HepG2 (cell line): ENCODE measurements around the gene SLC22A23. TPM values are rescaled to one million over a fixed set of nuclear protein-coding genes. Genes with fewer than 3 reads are reported as not detected.

Experiments
- BCL6 ChIP-seq: IDR thresholded peaks from 2 replicates; pipeline ENCODE4 v1.6.1; 2016; ENCODE audit warnings: missing genetic modification reagents, missing compliant biosample characterization
- FOXJ3 ChIP-seq: sonication (generic); formaldehyde crosslinking; IDR thresholded peaks from 2 replicates; pipeline ENCODE4 v1.4.0; 2020; ENCODE audit warnings: missing genetic modification reagents, mild to moderate bottlenecking, borderline replicate concordance
- GATAD2A ChIP-seq: IDR thresholded peaks from 2 replicates; pipeline ENCODE4 v1.6.1; 2016
- HNF1A ChIP-seq, 2 experiments: sonication (generic) in 1 of 2; formaldehyde crosslinking in 1 of 2; IDR thresholded peaks; 2 replicates each; pipeline versions ENCODE4 v1.4.0 to v1.6.1; 2016 to 2020; ENCODE audit warnings: borderline replicate concordance in 1 of 2, low read depth in 1 of 2, mild to moderate bottlenecking in 1 of 2, missing genetic modification reagents in 1 of 2
- KDM6A ChIP-seq: IDR thresholded peaks from 2 replicates; pipeline ENCODE4 v1.6.1; 2016; ENCODE audit warnings: low read depth
- MED1 ChIP-seq: sonication (generic); formaldehyde crosslinking; IDR thresholded peaks from 2 replicates; pipeline ENCODE4 v1.4.0; 2020; ENCODE audit warnings: missing genetic modification reagents
- PAWR ChIP-seq: sonication (generic); formaldehyde crosslinking; IDR thresholded peaks from 2 replicates; pipeline ENCODE4 v1.4.0; 2020; ENCODE audit warnings: missing genetic modification reagents, mild to moderate bottlenecking, borderline replicate concordance
- POLR2AphosphoS5 ChIP-seq: IDR thresholded peaks from 2 replicates; pipeline ENCODE4 v1.6.1; 2012; ENCODE audit warnings: low read depth, low read length
- SALL1 ChIP-seq: sonication (generic); formaldehyde crosslinking; IDR thresholded peaks from 2 replicates; pipeline ENCODE4 v1.8.0; 2022; ENCODE audit warnings: mild to moderate bottlenecking, missing genetic modification reagents
- SAP130 ChIP-seq: IDR thresholded peaks from 2 replicates; pipeline ENCODE4 v1.6.1; 2016; ENCODE audit warnings: low read depth
- ZNF143 ChIP-seq: sonication (generic); formaldehyde crosslinking; IDR thresholded peaks from 2 replicates; pipeline ENCODE4 v1.4.0; 2020; ENCODE audit warnings: missing genetic modification reagents
- ZNF432 ChIP-seq: sonication (generic); formaldehyde crosslinking; IDR thresholded peaks from 2 replicates; pipeline ENCODE4 v1.5.0; 2020; ENCODE audit warnings: missing genetic modification reagents, mild to moderate bottlenecking, borderline replicate concordance
- ZNF552 ChIP-seq: sonication (generic); formaldehyde crosslinking; IDR thresholded peaks from 2 replicates; pipeline ENCODE4 v1.9.0; 2022; ENCODE audit warnings: missing genetic modification reagents, mild to moderate bottlenecking, borderline replicate concordance
- ZNF615 ChIP-seq: sonication (generic); formaldehyde crosslinking; IDR thresholded peaks from 2 replicates; pipeline ENCODE4 v1.5.0; 2020; ENCODE audit warnings: mild to moderate bottlenecking, missing genetic modification reagents, borderline replicate concordance
- ZNF784 ChIP-seq: sonication (generic); formaldehyde crosslinking; IDR thresholded peaks from 2 replicates; pipeline ENCODE4 v1.5.1; 2020; ENCODE audit warnings: missing genetic modification reagents, mild to moderate bottlenecking, borderline replicate concordance
- polyA plus RNA-seq, 8 experiments: library from polyadenylated mRNA; depleted of rRNA in 3 of 8; stranded (reverse) in 7 of 8; unstranded in 1 of 8; fragments of >200 nt; fragmentation: Illumina TruSeq in 4 of 8; extraction: Trizol in 4 of 8; gene quantifications; 2 replicates each; pipeline versions ENCODE4 v1.2.1 to v1.2.3, GENCODE V29; 2011 to 2016; ENCODE audit warnings: low read depth in 4 of 8, missing spikeins in 1 of 8, mixed read lengths in 1 of 8; ENCODE audit not compliant: insufficient read depth in 1 of 8
- total RNA-seq, 5 experiments: library from RNA; depleted of rRNA; stranded (reverse); fragments of >200 nt; fragmentation: Illumina TruSeq; extraction: Trizol; gene quantifications; 2 replicates each; pipeline ENCODE4 v1.2.3, GENCODE V29; 2016; ENCODE audit warnings: low read depth in 1 of 5
- TF ChIP-seq, protein P1 (sequence below): sonication (generic); formaldehyde crosslinking; IDR thresholded peaks from 2 replicates; pipeline ENCODE4 v1.9.0; 2022; ENCODE audit warnings: low read depth, missing genetic modification reagents
- TF ChIP-seq, protein P2 (sequence below): IDR thresholded peaks from 2 replicates; pipeline ENCODE4 v1.4.0; 2020; ENCODE audit warnings: mild to moderate bottlenecking, missing genetic modification reagents
- TF ChIP-seq, protein P3 (sequence below): sonication (generic); formaldehyde crosslinking; IDR thresholded peaks from 2 replicates; pipeline ENCODE4 v1.8.1; 2023; ENCODE audit warnings: mild to moderate bottlenecking, missing genetic modification reagents

Gene SLC22A23
- total and polyA plus RNA-seq, 2 of the 13 experiments (the other 11 are each of a cell fraction or from before 2014, with no cell fraction given): 11.8 to 17.5 TPM

- TF ChIP-seq, protein P1, sequence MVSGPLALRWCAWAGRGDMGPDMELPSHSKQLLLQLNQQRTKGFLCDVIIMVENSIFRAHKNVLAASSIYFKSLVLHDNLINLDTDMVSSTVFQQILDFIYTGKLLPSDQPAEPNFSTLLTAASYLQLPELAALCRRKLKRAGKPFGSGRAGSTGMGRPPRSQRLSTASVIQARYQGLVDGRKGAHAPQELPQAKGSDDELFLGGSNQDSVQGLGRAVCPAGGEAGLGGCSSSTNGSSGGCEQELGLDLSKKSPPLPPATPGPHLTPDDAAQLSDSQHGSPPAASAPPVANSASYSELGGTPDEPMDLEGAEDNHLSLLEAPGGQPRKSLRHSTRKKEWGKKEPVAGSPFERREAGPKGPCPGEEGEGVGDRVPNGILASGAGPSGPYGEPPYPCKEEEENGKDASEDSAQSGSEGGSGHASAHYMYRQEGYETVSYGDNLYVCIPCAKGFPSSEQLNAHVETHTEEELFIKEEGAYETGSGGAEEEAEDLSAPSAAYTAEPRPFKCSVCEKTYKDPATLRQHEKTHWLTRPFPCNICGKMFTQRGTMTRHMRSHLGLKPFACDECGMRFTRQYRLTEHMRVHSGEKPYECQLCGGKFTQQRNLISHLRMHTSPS (CRISPR knock-in tag): peak; percentile 83; the same call in 1 of the 2 replicates
- TF ChIP-seq FOXJ3 (CRISPR knock-in tag): 0 out of 2 replicates have a peak, but pooled peaks have one; percentile 39
- TF ChIP-seq ZNF552 (CRISPR knock-in tag): no peak
- peak; percentile 55 for TF ChIP-seq GATAD2A (CRISPR knock-in tag)
- TF ChIP-seq ZNF784 (CRISPR knock-in tag): no peak
- TF ChIP-seq PAWR (CRISPR knock-in tag): no peak
- peak; percentile 61 for TF ChIP-seq MED1
- no peak for TF ChIP-seq HNF1A (IDR thresholded peaks at IDR 0.05; ENCODE audit: low read depth)
- 0 out of 2 replicates have a peak, but pooled peaks have one; percentile 23 for TF ChIP-seq HNF1A (CRISPR knock-in tag; IDR thresholded peaks at IDR 0.05; ENCODE audit: borderline replicate concordance)
- peak; percentile 73 for TF ChIP-seq SALL1 (CRISPR knock-in tag)
- no peak for TF ChIP-seq BCL6 (CRISPR knock-in tag)
- no peak for TF ChIP-seq POLR2AphosphoS5
- TF ChIP-seq SAP130: 0 out of 2 replicates have a peak, but pooled peaks have one; percentile 14
- no peak for TF ChIP-seq KDM6A (CRISPR knock-in tag)
- TF ChIP-seq, protein P2, sequence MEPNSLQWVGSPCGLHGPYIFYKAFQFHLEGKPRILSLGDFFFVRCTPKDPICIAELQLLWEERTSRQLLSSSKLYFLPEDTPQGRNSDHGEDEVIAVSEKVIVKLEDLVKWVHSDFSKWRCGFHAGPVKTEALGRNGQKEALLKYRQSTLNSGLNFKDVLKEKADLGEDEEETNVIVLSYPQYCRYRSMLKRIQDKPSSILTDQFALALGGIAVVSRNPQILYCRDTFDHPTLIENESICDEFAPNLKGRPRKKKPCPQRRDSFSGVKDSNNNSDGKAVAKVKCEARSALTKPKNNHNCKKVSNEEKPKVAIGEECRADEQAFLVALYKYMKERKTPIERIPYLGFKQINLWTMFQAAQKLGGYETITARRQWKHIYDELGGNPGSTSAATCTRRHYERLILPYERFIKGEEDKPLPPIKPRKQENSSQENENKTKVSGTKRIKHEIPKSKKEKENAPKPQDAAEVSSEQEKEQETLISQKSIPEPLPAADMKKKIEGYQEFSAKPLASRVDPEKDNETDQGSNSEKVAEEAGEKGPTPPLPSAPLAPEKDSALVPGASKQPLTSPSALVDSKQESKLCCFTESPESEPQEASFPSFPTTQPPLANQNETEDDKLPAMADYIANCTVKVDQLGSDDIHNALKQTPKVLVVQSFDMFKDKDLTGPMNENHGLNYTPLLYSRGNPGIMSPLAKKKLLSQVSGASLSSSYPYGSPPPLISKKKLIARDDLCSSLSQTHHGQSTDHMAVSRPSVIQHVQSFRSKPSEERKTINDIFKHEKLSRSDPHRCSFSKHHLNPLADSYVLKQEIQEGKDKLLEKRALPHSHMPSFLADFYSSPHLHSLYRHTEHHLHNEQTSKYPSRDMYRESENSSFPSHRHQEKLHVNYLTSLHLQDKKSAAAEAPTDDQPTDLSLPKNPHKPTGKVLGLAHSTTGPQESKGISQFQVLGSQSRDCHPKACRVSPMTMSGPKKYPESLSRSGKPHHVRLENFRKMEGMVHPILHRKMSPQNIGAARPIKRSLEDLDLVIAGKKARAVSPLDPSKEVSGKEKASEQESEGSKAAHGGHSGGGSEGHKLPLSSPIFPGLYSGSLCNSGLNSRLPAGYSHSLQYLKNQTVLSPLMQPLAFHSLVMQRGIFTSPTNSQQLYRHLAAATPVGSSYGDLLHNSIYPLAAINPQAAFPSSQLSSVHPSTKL: peak; percentile 63
- TF ChIP-seq ZNF143: no peak
- TF ChIP-seq ZNF432 (CRISPR knock-in tag): no peak
- TF ChIP-seq ZNF615 (CRISPR knock-in tag): no peak
- TF ChIP-seq, protein P3, sequence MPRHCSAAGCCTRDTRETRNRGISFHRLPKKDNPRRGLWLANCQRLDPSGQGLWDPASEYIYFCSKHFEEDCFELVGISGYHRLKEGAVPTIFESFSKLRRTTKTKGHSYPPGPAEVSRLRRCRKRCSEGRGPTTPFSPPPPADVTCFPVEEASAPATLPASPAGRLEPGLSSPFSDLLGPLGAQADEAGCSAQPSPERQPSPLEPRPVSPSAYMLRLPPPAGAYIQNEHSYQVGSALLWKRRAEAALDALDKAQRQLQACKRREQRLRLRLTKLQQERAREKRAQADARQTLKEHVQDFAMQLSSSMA (CRISPR knock-in tag): 0 out of 2 replicates have a peak, but pooled peaks have one; percentile 33
Observed at GRCh38 chr6:3418496-3419060, 38.3 kb downstream of the SLC22A23 start (continued).
